ENCODE results near the gene DCAF10. TPM values are rescaled to one million over a fixed set of nuclear protein-coding genes. Genes with fewer than 3 reads are reported as not detected.
"Not testable (repeated sequence)": the region's sequence is repeated elsewhere in the genome, so short reads cannot be mapped to it uniquely, and the experiment has no call there.

The DCAF10 gene
- 6.7 and 12.2 TPM in 2 replicates for total RNA-seq (2014; rRNA removed; shearing (Covaris generic); ENCODE audit: low replicate concordance)

- peak; percentile 83 for DNase-seq
Measured at GRCh38 chr9:37800631-37801286, at the start of gene DCAF10. TSS of gene DCAF10 (plus strand) at chr9:37800797. CDS start at chr9:37800867, 70 bp downstream.

GRCh38 chr9:37751186-37751585 lies 49.4 kb upstream of the DCAF10 start:
- H3K27me3 ChIP-seq = no peaks in the 10 kb centered on the region
- no peaks in the 10 kb centered on the region for H3K36me3 ChIP-seq
- no peak overlapping the region for H3K4me3 ChIP-seq
- peaks cover 3% of the 10 kb centered on the region for H3K9me3 ChIP-seq
- DNase-seq = no peak

More at GRCh38 chr9:37800631-37801286, at the start of gene DCAF10:
- Histone ChIP-seq H3K27me3 (no peaks in the 10 kb centered on the region), H3K9me3 (no peaks in the 10 kb centered on the region), H3K4me3 (peak within 1 kb of the TSS; percentile 79), H3K36me3 (peaks cover 6% of the 10 kb centered on the region)

GRCh38 chr9:37751704-37752103 lies 48.9 kb upstream of the DCAF10 start:
- not testable (repeated sequence) for H3K4me3 ChIP-seq, H3K27me3 ChIP-seq, DNase-seq, H3K36me3 ChIP-seq, H3K9me3 ChIP-seq

GRCh38 chr9:37752112-37752511 lies 48.5 kb upstream of the DCAF10 start:
- not testable (repeated sequence) for H3K36me3 ChIP-seq, H3K9me3 ChIP-seq, H3K4me3 ChIP-seq, DNase-seq, H3K27me3 ChIP-seq

- Histone ChIP-seq H3K4me3 (peak overlapping the region; percentile 56), H3K36me3 (no peaks in the 10 kb centered on the region), H3K27me3 (no peaks in the 10 kb centered on the region), H3K9me3 (peaks cover 3% of the 10 kb centered on the region)
- no peak for DNase-seq
Measured at GRCh38 chr9:37752642-37753488, 47.7 kb upstream of the DCAF10 start.

- peaks cover 3% of the 10 kb centered on the region for H3K9me3 ChIP-seq
- H3K27me3 ChIP-seq = no peaks in the 10 kb centered on the region
- peak within 1 kb of the TSS; percentile 56 for H3K4me3 ChIP-seq
- DNase-seq = peak; percentile 53
- no peaks in the 10 kb centered on the region for H3K36me3 ChIP-seq
Measured at GRCh38 chr9:37753489-37754190, 47.0 kb upstream of the DCAF10 start, which contains the start of gene TRMT10B. TSS of gene TRMT10B (plus strand) at chr9:37753805. CDS start at chr9:37761932, 8,127 bp downstream.

- H3K4me3 ChIP-seq = no peak overlapping the region
- no peaks in the 10 kb centered on the region for H3K9me3 ChIP-seq
- H3K27me3 ChIP-seq = no peaks in the 10 kb centered on the region
- no peaks in the 10 kb centered on the region for H3K36me3 ChIP-seq
- DNase-seq = no peak
Measured at GRCh38 chr9:37758747-37759146, 41.9 kb upstream of the DCAF10 start.

- H3K27me3 ChIP-seq = no peaks in the 10 kb centered on the region
- DNase-seq = no peak
- H3K9me3 ChIP-seq = no peaks in the 10 kb centered on the region
- no peak overlapping the region for H3K4me3 ChIP-seq
- H3K36me3 ChIP-seq = no peaks in the 10 kb centered on the region
Measured at GRCh38 chr9:37760416-37761161, 40.0 kb upstream of the DCAF10 start.

- no peak for DNase-seq
- no peaks in the 10 kb centered on the region for H3K27me3 ChIP-seq
- H3K9me3 ChIP-seq = no peaks in the 10 kb centered on the region
- H3K36me3 ChIP-seq = no peaks in the 10 kb centered on the region
- no peak overlapping the region for H3K4me3 ChIP-seq
Measured at GRCh38 chr9:37761511-37761910, 39.1 kb upstream of the DCAF10 start.

- not testable (repeated sequence) for H3K9me3 ChIP-seq, DNase-seq, H3K4me3 ChIP-seq, H3K36me3 ChIP-seq, H3K27me3 ChIP-seq
Measured at GRCh38 chr9:37765263-37765662, 35.3 kb upstream of the DCAF10 start.

GRCh38 chr9:37769306-37769705 lies 31.3 kb upstream of the DCAF10 start:
- no peaks in the 10 kb centered on the region for H3K36me3 ChIP-seq
- no peak for DNase-seq
- H3K27me3 ChIP-seq = no peaks in the 10 kb centered on the region
- H3K9me3 ChIP-seq = no peaks in the 10 kb centered on the region
- no peak overlapping the region for H3K4me3 ChIP-seq

- Histone ChIP-seq H3K27me3 (no peaks in the 10 kb centered on the region), H3K36me3 (no peaks in the 10 kb centered on the region), H3K9me3 (no peaks in the 10 kb centered on the region), H3K4me3 (no peak overlapping the region)
- no peak for DNase-seq
Measured at GRCh38 chr9:37769995-37770394, 30.6 kb upstream of the DCAF10 start.

GRCh38 chr9:37775216-37775919 lies 25.2 kb upstream of the DCAF10 start:
- Histone ChIP-seq H3K27me3 (no peaks in the 10 kb centered on the region), H3K4me3 (no peak overlapping the region), H3K9me3 (no peaks in the 10 kb centered on the region), H3K36me3 (peaks cover 20% of the 10 kb centered on the region)
- DNase-seq = no peak

- Histone ChIP-seq H3K27me3 (no peaks in the 10 kb centered on the region), H3K9me3 (no peaks in the 10 kb centered on the region), H3K4me3 (no peak overlapping the region), H3K36me3 (peaks cover 30% of the 10 kb centered on the region)
- no peak for DNase-seq
Measured at GRCh38 chr9:37776328-37776727, 24.3 kb upstream of the DCAF10 start.

- peaks cover 48% of the 10 kb centered on the region for H3K36me3 ChIP-seq
- no peaks in the 10 kb centered on the region for H3K9me3 ChIP-seq
- H3K4me3 ChIP-seq = no peak overlapping the region
- DNase-seq = no peak
- no peaks in the 10 kb centered on the region for H3K27me3 ChIP-seq
Measured at GRCh38 chr9:37778534-37778933, 22.1 kb upstream of the DCAF10 start.

GRCh38 chr9:37784291-37784615 lies 16.3 kb upstream of the DCAF10 start:
- Histone ChIP-seq H3K36me3 (peaks cover 41% of the 10 kb centered on the region), H3K9me3 (no peaks in the 10 kb centered on the region)
- DNase-seq = no peak

More at GRCh38 chr9:37784291-37784615, 16.3 kb upstream of the DCAF10 start:
- Histone ChIP-seq H3K27me3 (no peaks in the 10 kb centered on the region), H3K4me3 (peak overlapping the region; percentile 81)
